WTC11 (cell line): ENCODE results near the gene MAPK7.

Source experiments
- CREB1 ChIP-seq: sonication (generic); formaldehyde crosslinking; IDR thresholded peaks from 2 replicates; pipeline ENCODE4 v1.8.0; 2023; ENCODE audit warnings: mild to moderate bottlenecking, missing genetic modification reagents
- CTCF ChIP-seq: fragments of 200-600 bp; IDR thresholded peaks from 2 replicates; pipeline ENCODE4 v1.8.0; 2022; ENCODE audit warnings: antibody characterized with exemption
- ETV6 ChIP-seq: sonication (generic); formaldehyde crosslinking; IDR thresholded peaks from 2 replicates; pipeline ENCODE4 v1.8.1; 2022; ENCODE audit warnings: mild to moderate bottlenecking, missing genetic modification reagents
- FOXP1 ChIP-seq: sonication (generic); formaldehyde crosslinking; IDR thresholded peaks from 2 replicates; pipeline ENCODE4 v1.8.0; 2022; ENCODE audit warnings: missing genetic modification reagents, mild to moderate bottlenecking, moderate library complexity, borderline replicate concordance
- FOXP4 ChIP-seq: sonication (generic); formaldehyde crosslinking; IDR thresholded peaks from 2 replicates; pipeline ENCODE4 v1.8.0; 2022; ENCODE audit warnings: mild to moderate bottlenecking, missing genetic modification reagents
- TP53 ChIP-seq: sonication (generic); formaldehyde crosslinking; IDR thresholded peaks from 2 replicates; pipeline ENCODE4 v1.8.1; 2023; ENCODE audit warnings: mild to moderate bottlenecking, missing genetic modification reagents
- ZNF138 ChIP-seq: sonication (generic); formaldehyde crosslinking; conservative IDR thresholded peaks from 2 replicates; pipeline ENCODE4 v1.8.1; 2022; ENCODE audit warnings: mild to moderate bottlenecking, moderate library complexity, missing genetic modification reagents
- TF ChIP-seq, protein P1 (sequence below): fragments of 250-450 bp; sonication (Bioruptor Pico); IDR thresholded peaks from 2 replicates; pipeline ENCODE4 v1.9.0; 2021; ENCODE audit warnings: moderate library complexity, mild to moderate bottlenecking, inconsistent platforms, borderline replicate concordance
- TF ChIP-seq, protein P2 (sequence below): sonication (generic); formaldehyde crosslinking; IDR thresholded peaks from 2 replicates; pipeline ENCODE4 v1.8.0; 2022; ENCODE audit warnings: mild to moderate bottlenecking, missing genetic modification reagents
- TF ChIP-seq, protein P3 (sequence below): sonication (generic); formaldehyde crosslinking; IDR thresholded peaks from 2 replicates; pipeline ENCODE4 v1.8.0; 2022; ENCODE audit warnings: mild to moderate bottlenecking, missing genetic modification reagents

- TF ChIP-seq CTCF (no peak), ETV6 (CRISPR knock-in tag) (no peak), FOXP4 (CRISPR knock-in tag) (no peak), FOXP1 (no peak), TP53 (no peak), ZNF138 (CRISPR knock-in tag) (no peak), CREB1 (no peak)
- TF ChIP-seq, protein P1, sequence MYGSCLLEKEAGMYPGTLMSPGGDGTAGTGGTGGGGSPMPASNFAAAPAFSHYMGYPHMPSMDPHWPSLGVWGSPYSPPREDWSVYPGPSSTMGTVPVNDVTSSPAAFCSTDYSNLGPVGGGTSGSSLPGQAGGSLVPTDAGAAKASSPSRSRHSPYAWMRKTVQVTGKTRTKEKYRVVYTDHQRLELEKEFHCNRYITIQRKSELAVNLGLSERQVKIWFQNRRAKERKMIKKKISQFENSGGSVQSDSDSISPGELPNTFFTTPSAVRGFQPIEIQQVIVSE (CRISPR knock-in tag), result no peak
- TF ChIP-seq, protein P2, sequence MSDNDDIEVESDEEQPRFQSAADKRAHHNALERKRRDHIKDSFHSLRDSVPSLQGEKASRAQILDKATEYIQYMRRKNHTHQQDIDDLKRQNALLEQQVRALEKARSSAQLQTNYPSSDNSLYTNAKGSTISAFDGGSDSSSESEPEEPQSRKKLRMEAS (CRISPR knock-in tag), result no peak
- TF ChIP-seq, protein P3, sequence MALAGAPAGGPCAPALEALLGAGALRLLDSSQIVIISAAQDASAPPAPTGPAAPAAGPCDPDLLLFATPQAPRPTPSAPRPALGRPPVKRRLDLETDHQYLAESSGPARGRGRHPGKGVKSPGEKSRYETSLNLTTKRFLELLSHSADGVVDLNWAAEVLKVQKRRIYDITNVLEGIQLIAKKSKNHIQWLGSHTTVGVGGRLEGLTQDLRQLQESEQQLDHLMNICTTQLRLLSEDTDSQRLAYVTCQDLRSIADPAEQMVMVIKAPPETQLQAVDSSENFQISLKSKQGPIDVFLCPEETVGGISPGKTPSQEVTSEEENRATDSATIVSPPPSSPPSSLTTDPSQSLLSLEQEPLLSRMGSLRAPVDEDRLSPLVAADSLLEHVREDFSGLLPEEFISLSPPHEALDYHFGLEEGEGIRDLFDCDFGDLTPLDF, result no peak
Observed at GRCh38 chr17:19329839-19330238, 48.5 kb upstream of the MAPK7 start.
